GM19395 (cell line): ENCODE results near the gene DYNC1I2.
"Not testable (repeated sequence)": the region's sequence is repeated elsewhere in the genome, so short reads cannot be mapped to it uniquely, and the experiment has no call there.

Experiments used
- ATAC-seq: cut with Tn5 transposase; IDR thresholded peaks from one replicate; pipeline ENCODE4 v1.9.1; 2021; ENCODE audit warnings: mild to moderate bottlenecking, moderate library complexity; ENCODE audit not compliant: unreplicated experiment

Gene DYNC1I2

DNA sequence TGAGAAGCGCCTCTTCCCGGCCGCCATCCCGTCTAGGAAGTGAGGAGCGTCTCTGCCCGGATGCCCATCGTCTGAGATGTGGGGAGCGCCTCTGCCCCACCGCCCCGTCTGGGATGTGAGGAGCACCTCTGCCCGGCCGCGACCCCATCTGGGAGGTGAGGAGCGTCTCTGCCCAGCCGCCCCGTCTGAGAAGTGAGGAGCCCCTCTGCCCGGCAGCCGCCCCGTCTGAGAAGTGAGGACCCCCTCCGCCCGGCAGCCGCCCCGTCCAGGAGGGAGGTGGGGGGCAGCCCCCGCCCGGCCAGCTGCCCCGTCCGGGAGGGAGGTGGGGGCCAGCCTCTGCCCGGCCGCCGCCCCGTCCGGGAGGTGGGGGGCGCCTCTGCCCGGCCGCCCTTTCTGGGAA lies 87.3 kb downstream of the DYNC1I2 start:
- ATAC-seq = not testable (repeated sequence)

DNA sequence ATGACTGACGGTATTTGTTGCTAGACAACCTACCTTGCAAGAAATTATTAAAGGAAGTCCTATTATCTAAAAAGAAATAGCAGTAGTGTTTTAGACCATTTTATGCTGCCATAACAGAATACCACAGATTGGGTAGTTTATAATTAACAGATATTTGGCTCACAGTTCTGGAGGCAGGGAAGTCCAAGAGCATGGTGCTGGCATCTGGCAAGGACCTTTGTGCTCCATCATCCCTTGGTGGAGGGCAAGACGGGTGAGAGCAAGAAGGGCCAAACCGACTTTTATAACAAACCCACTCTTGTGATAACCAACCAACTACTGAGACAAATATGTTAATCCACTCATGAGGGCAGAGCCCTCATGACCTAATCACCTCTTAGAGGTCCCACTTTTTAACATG lies 91.2 kb downstream of the DYNC1I2 start:
- ATAC-seq = no peak

DNA sequence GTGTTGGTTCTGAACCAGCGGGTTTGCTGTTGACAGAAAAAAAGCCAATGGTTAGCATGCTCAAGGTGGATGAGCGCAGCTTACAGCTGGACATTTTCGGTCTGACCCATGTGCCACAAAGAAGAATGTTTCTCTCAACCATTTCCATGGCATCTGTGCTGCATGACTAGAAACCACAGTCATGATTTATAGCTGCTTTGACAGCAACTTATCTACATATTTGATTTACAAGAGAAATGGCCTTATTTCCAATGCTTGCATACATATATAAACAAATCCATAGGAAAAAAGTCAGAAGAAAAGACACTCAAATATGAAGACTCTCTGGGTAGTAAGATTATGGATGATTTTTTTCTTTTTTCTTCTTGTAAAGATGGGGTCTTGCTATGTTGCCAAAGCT lies 98.2 kb downstream of the DYNC1I2 start:
- ATAC-seq = no peak

DNA sequence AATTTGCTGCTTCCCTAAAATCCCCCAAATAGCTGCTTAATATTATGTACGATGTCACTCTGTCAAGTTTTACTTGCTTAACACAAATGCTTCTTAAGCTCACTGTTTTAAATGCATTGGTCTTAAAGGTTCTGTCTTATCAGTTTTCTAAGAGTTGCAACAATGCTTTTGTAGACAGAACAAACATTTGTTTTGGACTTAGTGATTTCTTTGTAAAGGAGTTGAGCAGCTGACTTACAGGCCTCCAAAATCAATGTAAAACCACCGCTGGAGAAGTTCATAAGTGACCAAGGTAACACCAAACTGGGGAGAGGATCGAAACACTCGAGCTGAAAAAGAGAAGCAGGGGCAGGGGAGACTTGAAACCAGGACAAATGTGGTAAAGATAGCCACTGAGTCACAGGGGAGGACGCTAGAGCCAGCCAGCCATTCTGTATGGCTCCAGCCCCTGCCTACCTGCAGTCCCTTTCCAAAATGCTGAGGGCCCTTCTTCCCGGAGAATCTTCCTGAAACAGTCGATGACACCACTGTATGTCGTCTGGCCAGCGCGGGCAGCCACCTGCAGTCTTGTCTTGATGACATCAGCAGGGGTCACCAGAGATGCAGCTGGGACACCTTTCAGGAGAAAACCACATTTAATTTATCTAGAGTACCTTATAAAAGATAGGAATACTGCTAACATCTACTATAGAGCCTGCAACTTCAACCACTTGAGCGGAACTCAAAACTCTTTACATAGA lies 100.2 kb downstream of the DYNC1I2 start:
- ATAC-seq = no peak

DNA sequence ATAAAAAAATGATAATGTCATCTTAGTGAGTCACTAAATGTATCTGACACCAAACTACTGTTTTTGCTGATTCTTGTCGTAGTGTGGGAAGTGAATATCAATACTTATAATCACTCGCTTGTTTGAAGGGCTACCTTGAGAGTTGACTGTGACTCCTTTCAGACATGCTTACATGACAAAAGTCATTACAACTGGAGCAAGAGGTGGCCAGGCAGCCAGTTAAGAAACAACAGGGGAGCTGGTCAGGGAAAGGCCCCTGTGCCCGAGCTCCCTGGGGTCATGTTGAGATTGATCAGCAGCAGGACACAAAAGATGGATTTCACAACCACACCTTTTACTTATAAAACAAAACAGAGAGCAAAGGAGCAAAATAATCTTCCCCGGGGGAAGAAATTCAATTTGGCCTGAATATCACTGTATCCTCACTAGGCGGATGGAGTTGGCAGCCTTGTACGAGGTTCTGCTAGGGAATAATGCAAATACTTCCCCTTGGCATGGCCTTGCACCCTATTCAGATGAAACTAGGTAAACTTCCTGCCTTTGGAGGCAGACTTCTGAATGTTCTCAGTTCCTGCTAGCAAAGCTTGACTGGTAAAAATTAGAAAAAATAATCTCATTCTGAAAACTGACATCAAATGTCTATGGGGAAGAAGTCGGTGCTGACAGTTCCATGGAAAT lies 101.2 kb downstream of the DYNC1I2 start:
- ATAC-seq = no peak

DNA sequence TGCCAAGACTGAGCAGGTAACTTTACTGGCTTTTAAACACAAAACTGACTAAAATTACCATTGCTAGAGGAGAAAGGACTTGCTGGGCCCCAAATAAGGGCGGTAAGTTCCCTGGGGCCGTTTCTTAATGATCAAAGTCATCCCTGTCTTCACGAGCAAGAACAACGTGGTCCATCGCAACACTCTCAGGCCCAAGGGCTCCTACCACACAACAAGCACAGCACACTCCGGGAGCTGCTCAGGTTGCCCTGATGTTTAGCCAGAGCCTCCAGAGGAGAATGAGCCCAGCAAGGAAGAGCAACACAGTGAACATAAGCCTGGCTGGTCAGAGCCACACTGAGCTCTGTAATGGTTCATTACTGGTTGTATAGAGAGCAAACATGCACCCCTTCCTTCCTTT lies 102.7 kb downstream of the DYNC1I2 start:
- no peak for ATAC-seq

DNA sequence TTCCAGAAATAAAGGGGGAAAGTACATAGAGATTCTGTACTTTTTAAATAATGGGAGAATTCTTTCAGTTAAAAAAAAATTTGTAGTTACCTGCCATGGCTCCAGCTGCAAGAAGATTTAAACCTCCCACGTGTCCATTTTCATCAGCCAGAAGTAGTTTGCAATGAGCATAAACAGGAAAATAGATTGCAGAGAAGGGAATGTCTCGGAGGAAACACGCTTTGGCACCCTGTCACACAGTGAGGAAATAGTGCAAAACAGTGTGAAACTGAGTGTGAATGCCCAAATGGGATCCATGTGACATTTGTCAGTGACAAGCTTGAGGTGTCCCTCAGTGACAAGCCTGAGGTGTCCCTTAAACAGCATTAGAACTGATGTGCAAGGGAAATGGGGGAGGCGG lies 104.1 kb downstream of the DYNC1I2 start:
- no peak for ATAC-seq

DNA sequence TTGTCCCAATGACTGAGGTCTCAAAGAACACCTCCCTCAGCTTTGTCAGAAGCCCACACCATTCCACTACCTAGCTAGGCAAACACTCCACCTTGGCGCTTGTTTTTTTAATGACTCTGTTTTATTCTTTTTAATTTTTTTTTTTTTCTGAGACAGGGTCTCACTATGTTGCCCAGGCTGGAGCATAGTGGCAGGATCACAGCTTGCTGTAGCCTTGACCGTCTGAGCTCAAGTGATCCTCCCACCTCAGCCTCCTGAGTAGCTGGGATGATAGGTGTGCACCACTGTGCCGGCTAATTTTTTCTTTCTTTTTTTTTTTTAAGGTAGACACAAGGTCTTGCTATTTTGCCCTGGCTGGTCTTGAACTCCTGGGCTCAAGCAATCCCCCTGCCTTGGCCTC lies 104.9 kb downstream of the DYNC1I2 start:
- no peak for ATAC-seq

DNA sequence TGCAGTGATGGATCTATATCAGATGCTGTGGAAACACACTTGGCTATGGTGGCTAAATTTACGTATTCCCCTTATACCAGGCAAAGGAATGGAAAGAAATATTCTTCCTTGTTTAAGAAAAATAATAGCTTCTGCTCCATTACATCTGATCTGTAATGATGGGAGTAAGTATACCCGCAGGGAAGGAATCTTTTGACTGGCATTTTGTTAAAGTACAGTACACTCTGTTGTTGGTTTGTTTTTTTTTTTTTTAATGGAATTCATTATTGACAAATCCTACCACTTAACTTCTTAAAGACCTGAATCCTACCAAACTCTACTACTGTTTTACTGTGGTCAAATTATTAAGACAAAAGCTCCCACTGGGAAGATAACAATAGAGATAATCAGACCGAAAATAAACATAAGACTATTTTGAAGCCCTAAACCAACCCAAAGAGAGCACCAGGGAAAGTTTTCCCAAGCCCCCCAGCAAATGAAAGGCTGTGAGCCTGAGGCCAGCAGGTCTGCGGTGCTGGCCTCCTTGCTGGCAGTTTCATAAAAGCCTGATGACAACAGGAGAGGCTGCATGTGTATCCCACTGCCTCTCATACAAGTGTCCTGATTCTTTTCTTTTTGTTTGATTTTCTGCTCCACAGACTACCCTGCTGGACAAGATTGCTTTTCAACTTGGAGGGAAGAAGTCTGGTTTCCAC lies 105.8 kb downstream of the DYNC1I2 start:
- ATAC-seq = no peak

DNA sequence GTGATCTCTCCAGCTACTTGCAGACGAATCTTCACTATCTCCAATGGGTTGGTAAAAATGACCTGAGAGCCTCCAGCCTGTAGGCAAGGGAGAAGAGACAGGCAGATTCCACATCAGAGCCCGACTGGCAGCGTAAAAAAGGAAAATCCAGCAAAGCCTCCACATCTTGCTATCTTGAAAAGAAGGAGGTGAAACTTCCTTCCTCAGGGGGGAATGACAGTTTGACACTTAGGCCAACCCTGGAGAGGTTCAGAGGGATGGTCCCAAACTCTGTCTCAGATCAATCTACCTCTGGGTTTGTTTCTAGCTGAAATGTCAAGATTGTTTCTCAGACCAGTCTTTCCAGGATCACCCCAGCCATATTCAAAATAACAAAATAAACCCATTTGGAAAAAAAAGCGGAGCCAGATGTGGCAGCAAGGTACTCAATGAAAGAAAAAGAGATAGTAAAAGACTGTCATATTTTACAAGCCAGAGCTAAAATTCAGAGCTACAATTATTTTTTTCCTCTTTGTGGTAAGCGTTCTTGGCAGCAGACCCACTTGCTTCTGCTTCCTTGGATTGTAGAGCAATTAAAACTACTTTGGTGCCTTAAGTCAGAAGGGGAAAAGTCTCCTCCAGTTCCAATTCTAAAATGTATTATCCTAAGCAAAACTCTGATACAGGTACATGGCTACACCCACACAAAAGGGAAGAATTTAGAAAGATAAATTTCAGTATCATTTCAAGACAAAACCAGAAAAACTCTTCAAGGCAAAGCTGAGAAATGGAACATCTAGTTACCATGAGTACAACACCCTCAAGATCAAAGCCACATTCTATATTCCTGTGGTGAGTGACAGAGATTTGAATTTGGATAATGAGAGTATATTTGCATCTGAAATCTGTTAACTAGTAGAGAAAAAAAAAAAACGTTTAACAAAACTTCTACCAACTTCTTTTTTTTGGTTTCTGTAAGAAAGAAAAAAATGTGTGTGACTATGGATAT lies 106.7 kb downstream of the DYNC1I2 start:
- no peak for ATAC-seq

DNA sequence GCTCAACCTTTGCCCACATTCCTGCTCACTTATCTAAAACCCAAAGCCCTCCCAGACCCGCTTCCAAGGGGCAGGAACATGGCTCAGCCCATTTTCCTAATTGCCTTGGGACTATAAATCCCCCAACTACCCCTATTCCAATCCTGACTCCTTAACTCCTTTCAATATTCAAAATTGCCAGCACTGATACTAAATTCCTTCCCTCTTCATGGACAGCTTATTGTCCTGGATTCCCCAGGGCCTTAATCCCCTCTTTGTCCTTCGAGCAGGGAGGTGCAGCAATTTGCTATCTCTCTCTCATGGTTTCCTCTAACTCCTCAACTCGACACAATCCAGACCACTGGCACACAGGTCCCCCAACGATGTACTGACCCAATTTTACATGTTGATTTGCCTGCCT lies 107.6 kb downstream of the DYNC1I2 start:
- ATAC-seq = no peak
